Keratinocyte (primary cell): ENCODE measurements around the gene TMEM94. TPM values are rescaled to one million over a fixed set of nuclear protein-coding genes. Genes with fewer than 3 reads are reported as not detected.
"Not testable (repeated sequence)": the region's sequence is repeated elsewhere in the genome, so short reads cannot be mapped to it uniquely, and the experiment has no call there.

Experiments used
- DNase-seq: peaks from one replicate; pipeline ENCODE4 v3.0.0-alpha.2; 2011; ENCODE audit warnings: low read depth, missing footprints, low spot score
- FAIRE-seq: peaks from 2 replicates; lab custom pipeline; 2011; peaks lifted over from hg19 to GRCh38; lab: Jason Lieb, UNC
- H2AFZ ChIP-seq: 2 replicates; pipeline ENCODE4 v1.6.0; 2012; ENCODE audit warnings: low read length, control low read depth, inconsistent platforms; ENCODE audit not compliant: control insufficient read depth
- H3K27ac ChIP-seq: 2 replicates; pipeline ENCODE4 v1.5.1; 2011; ENCODE audit warnings: low read length; ENCODE audit not compliant: control insufficient read depth, insufficient read depth
- H3K27me3 ChIP-seq: 3 replicates; pipeline ENCODE4 v1.6.0; 2011; ENCODE audit warnings: low read length; ENCODE audit not compliant: control insufficient read depth, insufficient read depth; ENCODE audit errors: extremely low read depth
- H3K36me3 ChIP-seq, 2 experiments: 2 replicates in 1 of 2; 3 replicates in 1 of 2; pipeline ENCODE4 v1.5.1; 2011; ENCODE audit warnings: low read length in 2 of 2, mild to moderate bottlenecking in 1 of 2; ENCODE audit not compliant: control insufficient read depth in 2 of 2, insufficient read depth in 2 of 2; ENCODE audit errors: extremely low read depth in 1 of 2
- H3K4me1 ChIP-seq: 3 replicates; pipeline ENCODE4 v1.5.1; 2011; ENCODE audit warnings: low read length; ENCODE audit not compliant: control insufficient read depth, insufficient read depth; ENCODE audit errors: extremely low read depth
- H3K4me2 ChIP-seq: 3 replicates; pipeline ENCODE4 v1.6.0; 2011; ENCODE audit warnings: low read depth, low read length; ENCODE audit not compliant: control insufficient read depth, insufficient read depth; ENCODE audit errors: extremely low read depth
- H3K4me3 ChIP-seq, 3 experiments: fragments of 200-600 bp in 1 of 3; sonication (generic) in 1 of 3; 2 replicates in 2 of 3; 3 replicates in 1 of 3; pipeline ENCODE4 v1.5.1; 2011 to 2016; ENCODE audit warnings: low read length in 3 of 3, mild to moderate bottlenecking in 3 of 3, control low read depth in 2 of 3, inconsistent platforms in 1 of 3, low read depth in 1 of 3, mixed read lengths in 1 of 3, mixed run types in 1 of 3, moderate library complexity in 1 of 3; ENCODE audit not compliant: control insufficient read depth in 2 of 3, insufficient read depth in 2 of 3; ENCODE audit errors: extremely low read depth in 1 of 3
- H3K79me2 ChIP-seq: 2 replicates; pipeline ENCODE4 v1.6.0; 2012; ENCODE audit warnings: low read length; ENCODE audit not compliant: control insufficient read depth, insufficient read depth
- H3K9ac ChIP-seq: 3 replicates; pipeline ENCODE4 v1.6.0; 2011; ENCODE audit warnings: low read length; ENCODE audit not compliant: control insufficient read depth, insufficient read depth; ENCODE audit errors: extremely low read depth
- H3K9me1 ChIP-seq: 3 replicates; pipeline ENCODE4 v1.6.0; 2011; ENCODE audit warnings: low read length; ENCODE audit not compliant: control insufficient read depth, insufficient read depth; ENCODE audit errors: extremely low read depth
- H3K9me3 ChIP-seq: 2 replicates; pipeline ENCODE4 v1.5.1; 2012; ENCODE audit warnings: low read depth, low read length; ENCODE audit not compliant: control insufficient read depth
- H4K20me1 ChIP-seq: 3 replicates; pipeline ENCODE4 v1.6.0; 2011; ENCODE audit warnings: low read length; ENCODE audit not compliant: control insufficient read depth, insufficient read depth; ENCODE audit errors: extremely low read depth
- EZH2 ChIP-seq: IDR thresholded peaks from one replicate; pipeline ENCODE4 v1.6.1; 2012; ENCODE audit warnings: inconsistent platforms, mild to moderate bottlenecking, low read length, moderate library complexity
- dilution Hi-C: fragments of 300-500 bp; cut with MboI; formaldehyde crosslinking; loops from one replicate; pipeline ENCODE4 v1.7.0; 2020; ENCODE audit warnings: low sequenced_read_pairs; ENCODE audit not compliant: extremely low pct_ligation_motif_present
- polyA plus RNA-seq, 5 experiments: library from polyadenylated mRNA; depleted of rRNA in 3 of 5; stranded (reverse) in 3 of 5; stranded (forward) in 1 of 5; unstranded in 1 of 5; fragments of >200 nt; gene quantifications; 1 replicate in 1 of 5; 2 replicates in 3 of 5; 3 replicates in 1 of 5; pipeline versions ENCODE4 v1.2.1 to v1.2.3, GENCODE V29; 2011 to 2012; ENCODE audit warnings: missing spikeins in 2 of 5, low read depth in 1 of 5, low replicate concordance in 1 of 5
- TF ChIP-seq, protein P1 (sequence below), 3 experiments: IDR thresholded peaks in 1 of 3; conservative IDR thresholded peaks in 1 of 3; optimal IDR thresholded peaks in 1 of 3; 2 replicates in 2 of 3; 3 replicates in 1 of 3; pipeline versions ENCODE3 to v1.5.1; 2011; ENCODE audit warnings: low read length in 3 of 3, mild to moderate bottlenecking in 3 of 3, moderate library complexity in 2 of 3, control low read depth in 1 of 3, inconsistent platforms in 1 of 3; ENCODE audit not compliant: insufficient read depth in 2 of 3; ENCODE audit errors: extremely low read depth in 1 of 3

Gene TMEM94
- polyA plus RNA-seq, 1 donor (not counting 4 experiments of a cell fraction or from before 2014, with no cell fraction given), result 13.6 TPM

DNA sequence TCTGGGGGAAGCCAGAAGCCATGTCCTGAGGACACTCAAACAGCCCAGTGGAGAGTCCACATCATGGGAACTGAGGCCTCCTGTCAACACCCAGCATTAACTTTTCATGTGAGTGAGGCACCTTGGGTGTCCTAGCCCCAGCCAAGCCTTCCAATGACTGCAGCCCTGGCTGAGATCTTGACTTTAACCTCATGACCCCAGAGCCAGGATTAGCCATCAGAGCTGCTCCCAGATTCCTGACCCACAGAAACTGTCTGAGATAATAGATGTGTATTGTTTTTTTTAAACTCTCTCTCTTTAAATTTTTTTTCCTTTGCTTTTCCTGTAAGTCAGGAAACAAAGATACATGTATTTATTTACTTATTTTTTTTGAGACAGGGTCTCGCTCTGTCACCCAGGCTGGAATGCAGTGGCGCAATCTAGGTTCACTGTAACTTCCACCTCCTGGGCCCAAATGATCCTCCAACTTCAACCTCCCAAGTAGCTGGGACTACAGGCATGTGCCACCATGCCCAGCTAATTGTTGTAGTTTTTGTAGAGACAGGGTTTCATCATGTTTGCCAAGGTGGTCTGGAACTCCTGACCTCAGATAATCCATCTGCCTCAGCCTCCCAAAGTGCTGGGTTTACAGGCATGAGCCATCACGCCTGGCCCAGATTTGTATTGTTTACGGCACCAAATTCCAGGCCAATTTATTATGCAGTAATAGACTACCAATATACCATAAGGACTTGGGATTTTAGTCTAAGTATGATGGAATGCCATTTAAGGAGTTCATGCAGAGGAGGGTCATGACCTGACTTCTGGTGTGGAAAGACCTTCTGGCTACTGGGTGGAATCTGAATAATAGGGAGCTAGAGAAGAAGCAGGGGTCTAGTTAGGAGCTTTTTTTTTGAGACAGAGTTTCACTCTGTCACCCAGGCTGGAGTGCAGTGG lies 14.0 kb upstream of the TMEM94 start:
- Histone ChIP-seq H2AFZ (no peak overlapping the region), H3K4me3 (no peak overlapping the region), H3K9ac (no peak overlapping the region), H3K36me3 (no peaks in the 10 kb centered on the region), H3K79me2 (no peaks in the 10 kb centered on the region), H3K4me1 (peaks cover 13% of the 10 kb centered on the region), H3K4me2 (no peak overlapping the region), H3K27ac (no peak overlapping the region), H3K9me1 (no peaks in the 10 kb centered on the region), H3K27me3 (no peaks in the 10 kb centered on the region), H3K9me3 (no peaks in the 10 kb centered on the region), H4K20me1 (no peaks in the 10 kb centered on the region)
- TF ChIP-seq, protein P1, sequence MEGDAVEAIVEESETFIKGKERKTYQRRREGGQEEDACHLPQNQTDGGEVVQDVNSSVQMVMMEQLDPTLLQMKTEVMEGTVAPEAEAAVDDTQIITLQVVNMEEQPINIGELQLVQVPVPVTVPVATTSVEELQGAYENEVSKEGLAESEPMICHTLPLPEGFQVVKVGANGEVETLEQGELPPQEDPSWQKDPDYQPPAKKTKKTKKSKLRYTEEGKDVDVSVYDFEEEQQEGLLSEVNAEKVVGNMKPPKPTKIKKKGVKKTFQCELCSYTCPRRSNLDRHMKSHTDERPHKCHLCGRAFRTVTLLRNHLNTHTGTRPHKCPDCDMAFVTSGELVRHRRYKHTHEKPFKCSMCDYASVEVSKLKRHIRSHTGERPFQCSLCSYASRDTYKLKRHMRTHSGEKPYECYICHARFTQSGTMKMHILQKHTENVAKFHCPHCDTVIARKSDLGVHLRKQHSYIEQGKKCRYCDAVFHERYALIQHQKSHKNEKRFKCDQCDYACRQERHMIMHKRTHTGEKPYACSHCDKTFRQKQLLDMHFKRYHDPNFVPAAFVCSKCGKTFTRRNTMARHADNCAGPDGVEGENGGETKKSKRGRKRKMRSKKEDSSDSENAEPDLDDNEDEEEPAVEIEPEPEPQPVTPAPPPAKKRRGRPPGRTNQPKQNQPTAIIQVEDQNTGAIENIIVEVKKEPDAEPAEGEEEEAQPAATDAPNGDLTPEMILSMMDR (optimal IDR thresholded peaks at IDR 0.05 in 1 of 3, IDR thresholded peaks at IDR 0.05 in 1 of 3, conservative IDR thresholded peaks at IDR 0.05 in 1 of 3; ENCODE audit: extremely low read depth in 1 of 3, insufficient read depth in 2 of 3, low read length in 3 of 3), result no peak
- TF ChIP-seq EZH2, result no peak
- dilution Hi-C loops, result no loop called here
- FAIRE-seq (no peak), DNase-seq (no peak)

DNA sequence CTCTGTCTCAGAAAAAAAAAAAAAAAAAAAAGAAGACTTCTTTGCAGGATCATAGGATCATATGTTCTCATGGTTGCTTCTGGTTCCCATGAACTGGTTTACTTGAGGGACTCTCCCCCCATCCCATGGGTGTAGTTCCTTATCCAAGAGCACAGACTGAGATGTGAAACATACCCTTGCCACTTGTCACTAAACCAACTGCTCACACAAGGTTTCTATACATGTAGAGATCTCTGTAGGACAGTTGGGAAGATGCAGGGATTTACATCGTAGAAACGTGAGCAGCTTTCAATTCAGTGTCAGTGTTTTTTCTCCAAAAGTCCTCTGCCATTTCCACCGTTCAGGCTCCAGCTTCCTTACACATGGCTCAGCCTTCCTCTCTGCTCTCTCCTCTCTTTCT lies 11.1 kb upstream of the TMEM94 start:
- H4K20me1 ChIP-seq, result no peaks in the 10 kb centered on the region
- H3K9me3 ChIP-seq, result no peaks in the 10 kb centered on the region
- no peaks in the 10 kb centered on the region for H3K79me2 ChIP-seq
- no peak overlapping the region for H3K9ac ChIP-seq
- H3K4me1 ChIP-seq, result peaks cover 13% of the 10 kb centered on the region
- H3K27ac ChIP-seq, result no peak overlapping the region
- DNase-seq (no peak), FAIRE-seq (no peak)
- H2AFZ ChIP-seq, result peak overlapping the region; percentile 8
- no peaks in the 10 kb centered on the region for H3K9me1 ChIP-seq
- H3K4me3 ChIP-seq, result no peak overlapping the region
- no peak overlapping the region for H3K4me2 ChIP-seq
- dilution Hi-C loops, result no loop called here
- TF ChIP-seq EZH2, result no peak
- TF ChIP-seq, protein P1 (optimal IDR thresholded peaks at IDR 0.05 in 1 of 3, IDR thresholded peaks at IDR 0.05 in 1 of 3, conservative IDR thresholded peaks at IDR 0.05 in 1 of 3; ENCODE audit: extremely low read depth in 1 of 3, insufficient read depth in 2 of 3, low read length in 3 of 3), result no peak
- H3K36me3 ChIP-seq, result no peaks in the 10 kb centered on the region
- H3K27me3 ChIP-seq, result no peaks in the 10 kb centered on the region

GRCh38 chr17:75445896-75446295 lies 10.5 kb upstream of the TMEM94 start:
- H3K4me2 ChIP-seq, H3K27ac ChIP-seq, FAIRE-seq, H3K36me3 ChIP-seq, H4K20me1 ChIP-seq, H3K9me1 ChIP-seq, H3K9me3 ChIP-seq, H3K79me2 ChIP-seq, H3K4me3 ChIP-seq, H2AFZ ChIP-seq, H3K9ac ChIP-seq, H3K27me3 ChIP-seq, dilution Hi-C loops, DNase-seq: not testable (repeated sequence)
- peaks cover 13% of the 10 kb centered on the region for H3K4me1 ChIP-seq
